ENCODE measurements around the gene ARID1B.

DNA sequence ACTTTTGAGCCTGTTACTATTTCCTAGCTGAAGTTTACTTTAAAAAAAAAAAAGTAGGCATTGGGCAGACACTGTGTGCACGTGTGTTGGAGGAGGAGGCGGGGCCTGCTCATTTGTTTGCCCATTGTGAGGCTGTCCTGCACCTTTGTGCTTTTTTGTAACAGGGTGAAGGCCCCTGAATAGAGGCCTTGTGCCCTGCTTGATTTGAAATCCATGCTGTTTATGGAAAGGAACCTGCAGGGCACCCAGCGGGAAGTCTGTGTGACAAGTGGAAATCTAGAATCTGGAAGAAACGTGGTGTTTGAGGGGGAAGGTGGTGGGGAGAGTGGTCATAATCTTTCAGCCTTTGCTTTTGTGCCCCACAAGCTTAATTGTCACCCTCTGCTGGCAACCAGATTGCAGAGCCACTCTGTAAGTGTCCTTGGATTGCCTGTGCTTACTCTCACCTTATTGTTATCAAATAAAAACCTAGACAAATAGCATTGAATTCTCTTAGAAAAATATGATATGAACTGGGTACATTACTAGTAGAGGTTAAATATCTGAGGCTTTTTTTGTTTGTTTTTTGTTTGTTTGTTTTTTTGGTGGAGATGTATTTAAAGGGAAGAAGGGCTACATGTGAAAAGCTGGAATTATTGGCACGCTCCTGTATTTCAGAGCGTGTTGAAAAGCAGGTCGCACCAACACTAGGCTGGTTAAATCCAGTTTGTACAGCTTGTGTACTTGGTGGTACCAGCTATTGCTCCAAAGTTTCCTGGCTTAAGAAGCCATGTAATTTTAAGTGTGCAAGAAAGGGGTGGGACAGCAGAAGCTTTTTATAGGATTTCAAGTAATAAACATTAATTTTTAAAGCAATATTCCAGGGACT lies 156.3 kb downstream of the ARID1B start:
- TF ChIP-seq CTCF (IDR thresholded peaks at IDR 0.05): no peak
- TF ChIP-seq EZH2 (IDR thresholded peaks at IDR 0.05; ENCODE audit: borderline replicate concordance, insufficient read depth, low read depth, low read length, poor library complexity, severe bottlenecking): no peak
